GM18498 (cell line): ENCODE data around the gene PCNT.

Experiments used
- ATAC-seq: cut with Tn5 transposase; IDR thresholded peaks from one replicate; pipeline ENCODE4 v1.9.1; 2021; ENCODE audit warnings: mild to moderate bottlenecking, moderate library complexity; ENCODE audit not compliant: unreplicated experiment

Gene PCNT

DNA sequence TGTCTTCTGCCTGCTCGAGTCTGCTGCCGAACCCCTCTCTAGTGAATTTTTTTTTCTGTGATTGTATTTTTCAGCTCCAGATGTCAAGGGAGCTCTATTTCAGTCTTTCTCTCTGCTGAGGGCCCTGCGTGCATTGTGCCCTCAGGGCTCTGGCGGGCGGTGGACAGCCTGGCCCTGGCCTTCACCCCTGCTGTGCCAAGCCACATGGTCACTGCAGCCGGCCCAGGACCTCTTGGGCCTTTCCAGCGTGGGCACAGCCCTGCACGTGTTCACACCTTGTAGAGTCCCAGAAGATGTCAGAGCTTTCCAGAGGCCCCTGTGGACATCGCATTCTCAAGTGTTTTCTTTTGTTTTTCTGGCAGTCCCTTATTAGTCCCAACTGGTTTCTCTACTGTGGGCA, 55.7 kb downstream of the PCNT start:
- no peak for ATAC-seq

DNA sequence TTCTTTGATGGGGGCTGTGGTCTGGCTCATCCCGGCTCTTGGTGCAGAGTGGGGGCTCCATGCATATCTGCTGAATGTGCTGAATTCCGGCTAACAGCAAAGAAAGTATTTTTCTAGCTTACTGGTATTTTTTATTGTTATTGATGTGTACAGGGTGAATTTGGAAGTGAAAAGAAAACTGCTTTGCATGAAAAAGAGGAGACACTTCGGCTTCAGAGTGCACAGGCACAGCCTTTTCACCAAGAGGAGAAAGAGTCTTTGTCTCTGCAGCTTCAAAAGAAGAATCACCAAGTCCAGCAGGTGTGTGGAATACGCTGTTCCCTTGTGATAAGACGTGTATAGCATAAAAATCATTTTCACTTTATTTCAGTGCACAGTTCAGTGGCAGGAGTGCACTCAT, 57.6 kb downstream of the PCNT start:
- ATAC-seq: no peak

DNA sequence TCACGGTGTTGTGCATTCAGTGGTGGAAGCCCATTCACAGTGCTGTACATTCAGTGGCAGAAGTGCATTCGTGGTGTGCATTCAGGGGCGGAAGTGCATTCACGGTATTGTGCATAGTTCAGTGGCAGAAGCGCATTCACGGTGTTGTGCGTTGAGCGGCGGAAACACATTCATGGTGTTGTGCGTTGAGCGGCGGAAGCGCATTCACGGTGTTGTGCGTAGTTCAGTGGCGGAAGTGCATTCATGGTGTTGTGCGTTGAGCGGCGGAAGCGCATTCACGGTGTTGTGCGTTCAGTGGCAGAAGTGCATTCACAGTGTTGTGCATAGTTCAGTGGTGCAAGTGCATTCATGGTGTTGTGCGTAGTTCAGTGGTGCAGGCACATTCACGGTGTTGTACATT, 60.6 kb downstream of the PCNT start:
- ATAC-seq: no peak

- no peak for ATAC-seq
Observed at GRCh38 chr21:46385846-46386733, 62.1 kb downstream of the PCNT start.

DNA sequence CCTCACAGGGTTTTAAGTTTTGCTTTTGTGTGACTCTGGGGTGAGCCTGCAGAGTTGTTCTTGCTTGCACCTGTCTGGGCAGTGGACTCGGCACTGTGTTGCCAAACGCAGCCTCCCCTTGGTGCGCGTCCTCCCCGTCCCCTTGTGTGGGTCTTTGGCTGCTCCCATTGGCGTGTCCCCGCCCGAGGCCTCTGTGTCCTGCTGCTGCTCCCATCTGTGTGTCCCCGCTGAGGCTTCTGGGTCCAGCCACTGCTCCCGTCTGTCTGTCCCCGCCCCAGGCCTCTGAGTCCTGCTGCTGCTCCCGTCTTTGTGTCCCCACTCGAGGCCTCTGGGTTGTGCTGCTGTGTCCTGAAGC, 62.8 kb downstream of the PCNT start:
- ATAC-seq: no peak

DNA sequence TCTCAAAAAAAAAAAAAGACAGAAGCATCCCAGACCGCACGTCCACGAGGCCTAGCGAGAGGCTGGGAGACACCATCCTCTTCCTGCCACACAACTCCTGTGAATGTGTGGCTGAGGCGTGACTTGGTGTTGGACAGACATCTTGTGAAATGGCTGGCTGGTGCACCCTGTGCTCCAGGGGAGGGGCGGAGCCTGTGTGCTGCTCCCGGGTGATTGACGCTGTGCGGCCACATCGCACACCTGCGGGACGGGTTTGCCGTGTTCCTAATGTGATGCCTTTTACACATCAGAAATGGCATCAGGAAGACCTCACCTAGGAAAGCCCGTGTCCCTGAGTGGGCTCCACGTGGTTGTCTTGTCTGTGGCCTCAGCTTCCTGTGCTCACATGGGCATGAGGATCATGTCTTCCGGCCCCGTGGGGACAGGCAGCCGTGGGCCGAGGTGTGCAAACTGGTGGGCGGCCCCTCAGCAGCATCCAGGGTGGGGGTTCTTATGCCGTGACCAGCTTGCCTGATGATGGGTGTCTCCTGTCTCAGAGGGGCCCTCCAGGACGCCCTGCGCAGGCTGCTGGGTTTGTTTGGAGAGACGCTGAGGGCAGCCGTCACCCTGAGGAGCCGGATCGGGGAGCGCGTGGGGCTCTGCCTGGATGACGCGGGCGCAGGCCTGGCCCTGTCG, 64.4 kb downstream of the PCNT start:
- ATAC-seq: no peak

GRCh38 chr21:46388896-46389295, 64.9 kb downstream of the PCNT start:
- no peak for ATAC-seq

GRCh38 chr21:46390603-46391545, 66.9 kb downstream of the PCNT start:
- no peak for ATAC-seq

DNA sequence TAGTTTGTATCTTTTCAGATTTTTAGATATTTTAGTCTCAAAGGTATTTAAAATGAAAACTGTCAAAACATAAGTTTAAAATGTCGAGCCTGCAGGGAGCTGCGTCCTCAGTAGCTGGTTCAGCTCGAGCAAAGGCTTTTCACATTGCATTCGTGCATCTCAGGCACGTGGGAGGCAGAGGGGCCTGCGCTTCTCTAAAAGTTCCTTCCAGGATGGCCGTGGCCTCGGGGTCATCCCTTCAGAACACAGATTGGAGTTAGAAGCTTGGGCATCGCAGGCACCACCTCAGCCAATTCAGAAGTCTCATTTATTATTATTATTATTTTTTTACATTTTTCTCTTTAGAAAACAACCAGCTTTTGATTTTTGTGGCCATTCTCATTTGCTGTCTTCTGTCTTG, 67.8 kb downstream of the PCNT start:
- ATAC-seq: no peak

- ATAC-seq: no peak
Observed at GRCh38 chr21:46392921-46393320, 69.0 kb downstream of the PCNT start.

DNA sequence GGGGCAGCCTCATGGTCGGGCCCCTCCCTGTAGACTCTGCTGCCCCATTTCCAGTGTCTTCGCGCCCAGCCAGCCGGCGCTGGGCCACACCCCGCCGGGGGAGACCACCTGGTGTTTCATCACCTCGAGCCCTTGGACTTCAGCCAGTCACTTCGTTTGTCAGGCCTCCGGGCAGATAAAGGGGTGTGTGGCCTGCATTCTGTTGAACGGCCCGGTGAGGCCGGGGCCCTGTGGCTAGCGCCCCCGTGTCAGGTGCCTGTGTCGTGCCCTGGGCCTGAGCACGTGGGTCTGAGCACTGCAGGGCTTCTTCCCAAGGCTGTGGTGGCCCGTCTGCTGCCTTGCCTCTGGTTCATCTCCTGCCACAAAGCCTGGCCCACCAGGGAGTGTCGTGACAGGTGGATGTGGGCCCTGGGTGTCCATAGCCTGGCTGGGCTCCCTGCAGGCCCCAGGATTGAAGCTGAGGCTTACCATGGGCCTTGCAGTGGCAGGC, 69.5 kb downstream of the PCNT start:
- ATAC-seq: no peak

DNA sequence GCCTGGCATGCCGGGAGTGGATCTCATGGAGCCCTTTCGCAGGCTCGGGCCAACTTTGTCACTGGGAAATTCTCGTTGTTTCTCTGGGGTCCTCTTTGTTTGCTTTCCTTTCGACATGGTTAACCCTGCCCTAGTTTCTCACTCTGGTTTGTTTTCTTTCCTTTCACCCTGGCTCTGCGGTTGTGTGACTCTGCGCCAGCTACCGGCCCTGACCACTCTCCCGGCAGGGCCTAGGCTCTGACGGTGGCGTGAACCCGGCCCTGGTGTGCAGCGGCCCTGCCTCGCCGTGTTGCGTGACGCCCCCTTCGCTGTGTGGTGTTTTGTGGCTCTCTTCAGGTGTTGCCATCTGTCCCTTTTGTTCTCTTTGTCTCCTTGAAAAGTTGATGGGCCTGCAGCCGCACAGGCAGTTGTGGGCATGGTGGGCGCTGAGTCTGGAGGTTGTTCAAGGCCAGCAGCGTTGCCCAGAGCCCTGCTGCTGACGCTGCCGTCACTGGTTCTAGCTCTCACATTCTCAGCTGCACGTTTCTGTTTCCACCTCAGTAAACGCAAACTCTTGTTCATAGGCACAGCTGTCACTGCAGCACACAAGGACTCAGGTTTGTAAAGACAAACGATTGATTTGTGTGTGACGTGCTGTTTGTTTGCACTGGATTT, 70.1 kb downstream of the PCNT start:
- no peak for ATAC-seq

DNA sequence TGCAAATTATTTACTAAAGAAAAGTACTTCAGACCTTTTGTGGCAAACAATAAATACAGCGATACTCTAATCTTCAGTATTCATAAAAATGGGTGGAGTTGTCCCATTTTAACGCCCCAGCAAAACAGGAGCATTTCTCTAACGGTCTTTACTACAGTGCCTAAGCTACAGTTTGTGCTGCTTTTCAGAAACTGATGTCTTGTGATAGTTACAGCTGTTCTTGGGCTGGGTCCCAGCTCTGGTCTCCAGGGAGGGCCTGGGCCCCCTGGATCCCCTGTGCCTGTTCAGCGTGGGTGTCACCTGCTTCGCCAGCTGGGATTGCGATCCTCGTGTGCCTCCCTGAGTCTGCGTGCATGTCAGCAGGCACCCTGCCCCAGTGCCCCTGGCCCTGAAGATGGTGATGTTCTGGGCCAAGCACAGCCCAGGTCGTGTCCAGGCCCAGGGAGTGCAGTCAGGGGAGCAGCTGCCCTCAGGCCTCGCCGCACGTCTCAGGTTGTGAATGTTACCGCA, 70.7 kb downstream of the PCNT start:
- ATAC-seq: no peak

- no peak for ATAC-seq
Observed at GRCh38 chr21:46397211-46397905, 73.4 kb downstream of the PCNT start.

DNA sequence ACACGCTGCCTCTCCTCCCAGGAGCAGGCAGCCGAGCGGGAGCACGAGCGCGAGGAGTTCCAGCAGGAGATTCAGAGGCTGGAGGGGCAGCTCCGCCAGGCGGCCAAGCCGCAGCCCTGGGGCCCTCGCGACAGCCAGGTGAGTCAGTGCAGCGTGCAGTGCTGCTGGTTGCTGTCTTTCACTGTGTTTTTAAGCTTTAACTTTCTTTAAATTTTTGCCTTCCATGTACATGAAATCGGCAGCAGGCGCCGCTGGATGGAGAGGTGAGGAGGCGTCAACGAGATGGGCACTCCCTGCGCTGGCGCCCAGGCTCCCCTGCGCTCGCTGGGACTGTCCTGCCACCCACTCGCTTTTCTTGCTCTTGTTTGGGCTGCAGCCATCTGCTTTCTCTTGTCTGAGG, 74.0 kb downstream of the PCNT start:
- ATAC-seq: no peak

DNA sequence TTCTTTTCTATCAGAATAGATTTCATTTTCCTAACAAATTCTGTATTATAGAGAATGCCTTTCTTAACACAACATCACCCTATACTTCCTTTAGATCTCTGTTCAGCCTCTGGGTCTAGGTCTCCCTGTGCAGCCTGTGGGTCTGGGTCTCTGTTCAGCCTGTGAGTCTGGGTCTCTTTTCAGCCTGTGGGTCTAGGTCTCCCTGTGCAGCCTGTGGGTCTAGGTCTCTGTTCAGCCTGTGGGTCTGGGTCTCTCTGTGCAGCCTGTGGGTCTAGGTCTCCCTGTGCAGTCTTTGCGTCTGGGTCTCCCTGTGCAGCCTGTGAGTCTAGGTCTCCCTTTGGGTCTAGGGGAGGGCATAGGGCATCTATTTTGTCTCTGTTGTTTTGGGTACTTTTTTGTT, 75.2 kb downstream of the PCNT start:
- ATAC-seq: no peak

- no peak for ATAC-seq
Observed at GRCh38 chr21:46399686-46400085, 75.7 kb downstream of the PCNT start.

- no peak for ATAC-seq
Observed at GRCh38 chr21:46401186-46401910, 77.4 kb downstream of the PCNT start.

- no peak for ATAC-seq
Observed at GRCh38 chr21:46402421-46402820, 78.5 kb downstream of the PCNT start.
